HepG2 (cell line): Measurements from ENCODE around the gene ZNF446.

Experiments used
- CBX1 ChIP-seq: IDR thresholded peaks from one replicate; pipeline ENCODE4 v1.6.1; 2016; ENCODE audit warnings: antibody characterized with exemption, low read depth
- KLF11 ChIP-seq: IDR thresholded peaks from 2 replicates; pipeline ENCODE4 v1.6.1; 2016; ENCODE audit warnings: missing compliant biosample characterization
- PITX1 ChIP-seq: sonication (generic); formaldehyde crosslinking; IDR thresholded peaks from 2 replicates; pipeline ENCODE4 v1.5.1; 2020; ENCODE audit warnings: mild to moderate bottlenecking, missing genetic modification reagents
- POLR2A ChIP-seq, 2 experiments: IDR thresholded peaks; 2 replicates each; pipeline ENCODE4 v1.6.1; 2011; ENCODE audit warnings: low read depth in 2 of 2, low read length in 2 of 2, mild to moderate bottlenecking in 1 of 2, moderate library complexity in 1 of 2; ENCODE audit not compliant: insufficient read depth in 1 of 2
- ZMYM2 ChIP-seq: sonication (generic); formaldehyde crosslinking; IDR thresholded peaks from 2 replicates; pipeline ENCODE4 v1.8.0; 2022; ENCODE audit warnings: mild to moderate bottlenecking, missing genetic modification reagents
- ZNF274 ChIP-seq: sonication (generic); formaldehyde crosslinking; IDR thresholded peaks from 2 replicates; pipeline ENCODE4 v1.5.1; 2020; ENCODE audit warnings: mild to moderate bottlenecking, missing genetic modification reagents
- ZNF331 ChIP-seq: sonication (generic); formaldehyde crosslinking; IDR thresholded peaks from 2 replicates; pipeline ENCODE4 v1.4.0; 2020; ENCODE audit warnings: missing genetic modification reagents
- ZSCAN31 ChIP-seq: sonication (generic); formaldehyde crosslinking; IDR thresholded peaks from 2 replicates; pipeline ENCODE4 v1.5.0; 2020; ENCODE audit warnings: low read depth, mild to moderate bottlenecking, missing genetic modification reagents
- TF ChIP-seq, protein P1 (sequence below): sonication (generic); formaldehyde crosslinking; IDR thresholded peaks from 2 replicates; pipeline ENCODE4 v1.5.0; 2020; ENCODE audit warnings: mild to moderate bottlenecking, missing genetic modification reagents, moderate library complexity
- TF ChIP-seq, protein P2 (sequence below): sonication (generic); formaldehyde crosslinking; IDR thresholded peaks from 2 replicates; pipeline ENCODE4 v1.4.0; 2020; ENCODE audit warnings: missing genetic modification reagents, borderline replicate concordance
- TF ChIP-seq, protein P3 (sequence below): sonication (generic); formaldehyde crosslinking; IDR thresholded peaks from 2 replicates; pipeline ENCODE4 v1.4.0; 2020; ENCODE audit warnings: missing genetic modification reagents
- TF ChIP-seq, protein P4 (sequence below): IDR thresholded peaks from 2 replicates; pipeline ENCODE4 v1.6.1; 2016; ENCODE audit warnings: low read depth, control low read depth

DNA sequence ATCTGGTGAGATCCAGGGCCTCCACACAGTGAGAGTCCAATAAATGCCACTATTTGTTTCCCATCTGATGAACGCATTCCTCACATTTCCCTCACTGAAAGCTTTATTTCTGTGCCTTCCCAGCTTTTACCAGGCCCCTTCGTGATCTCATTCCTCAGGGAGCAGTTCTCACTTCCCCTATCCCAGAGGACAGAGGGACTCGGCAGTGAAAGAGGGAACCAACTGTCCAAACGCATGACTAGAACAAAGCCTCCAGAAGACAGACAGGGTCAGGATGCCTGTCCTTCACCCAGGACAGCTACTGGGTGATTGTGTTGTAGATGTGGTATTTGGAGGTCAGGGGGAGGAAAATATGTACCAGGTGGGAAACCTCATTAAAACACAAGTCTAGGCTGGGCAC is 45.5 kb downstream of the ZNF446 start:
- TF ChIP-seq ZMYM2 (CRISPR knock-in tag) (no peak), PITX1 (CRISPR knock-in tag) (no peak), ZNF331 (CRISPR knock-in tag) (no peak), ZSCAN31 (CRISPR knock-in tag) (no peak), POLR2A (IDR thresholded peaks at IDR 0.05; ENCODE audit: insufficient read depth in 1 of 2, low read depth in 2 of 2, low read length in 2 of 2) (no peak), CBX1 (no peak), ZNF274 (no peak), KLF11 (no peak)
- TF ChIP-seq, protein P1, sequence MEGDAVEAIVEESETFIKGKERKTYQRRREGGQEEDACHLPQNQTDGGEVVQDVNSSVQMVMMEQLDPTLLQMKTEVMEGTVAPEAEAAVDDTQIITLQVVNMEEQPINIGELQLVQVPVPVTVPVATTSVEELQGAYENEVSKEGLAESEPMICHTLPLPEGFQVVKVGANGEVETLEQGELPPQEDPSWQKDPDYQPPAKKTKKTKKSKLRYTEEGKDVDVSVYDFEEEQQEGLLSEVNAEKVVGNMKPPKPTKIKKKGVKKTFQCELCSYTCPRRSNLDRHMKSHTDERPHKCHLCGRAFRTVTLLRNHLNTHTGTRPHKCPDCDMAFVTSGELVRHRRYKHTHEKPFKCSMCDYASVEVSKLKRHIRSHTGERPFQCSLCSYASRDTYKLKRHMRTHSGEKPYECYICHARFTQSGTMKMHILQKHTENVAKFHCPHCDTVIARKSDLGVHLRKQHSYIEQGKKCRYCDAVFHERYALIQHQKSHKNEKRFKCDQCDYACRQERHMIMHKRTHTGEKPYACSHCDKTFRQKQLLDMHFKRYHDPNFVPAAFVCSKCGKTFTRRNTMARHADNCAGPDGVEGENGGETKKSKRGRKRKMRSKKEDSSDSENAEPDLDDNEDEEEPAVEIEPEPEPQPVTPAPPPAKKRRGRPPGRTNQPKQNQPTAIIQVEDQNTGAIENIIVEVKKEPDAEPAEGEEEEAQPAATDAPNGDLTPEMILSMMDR, result no peak
- TF ChIP-seq, protein P2, sequence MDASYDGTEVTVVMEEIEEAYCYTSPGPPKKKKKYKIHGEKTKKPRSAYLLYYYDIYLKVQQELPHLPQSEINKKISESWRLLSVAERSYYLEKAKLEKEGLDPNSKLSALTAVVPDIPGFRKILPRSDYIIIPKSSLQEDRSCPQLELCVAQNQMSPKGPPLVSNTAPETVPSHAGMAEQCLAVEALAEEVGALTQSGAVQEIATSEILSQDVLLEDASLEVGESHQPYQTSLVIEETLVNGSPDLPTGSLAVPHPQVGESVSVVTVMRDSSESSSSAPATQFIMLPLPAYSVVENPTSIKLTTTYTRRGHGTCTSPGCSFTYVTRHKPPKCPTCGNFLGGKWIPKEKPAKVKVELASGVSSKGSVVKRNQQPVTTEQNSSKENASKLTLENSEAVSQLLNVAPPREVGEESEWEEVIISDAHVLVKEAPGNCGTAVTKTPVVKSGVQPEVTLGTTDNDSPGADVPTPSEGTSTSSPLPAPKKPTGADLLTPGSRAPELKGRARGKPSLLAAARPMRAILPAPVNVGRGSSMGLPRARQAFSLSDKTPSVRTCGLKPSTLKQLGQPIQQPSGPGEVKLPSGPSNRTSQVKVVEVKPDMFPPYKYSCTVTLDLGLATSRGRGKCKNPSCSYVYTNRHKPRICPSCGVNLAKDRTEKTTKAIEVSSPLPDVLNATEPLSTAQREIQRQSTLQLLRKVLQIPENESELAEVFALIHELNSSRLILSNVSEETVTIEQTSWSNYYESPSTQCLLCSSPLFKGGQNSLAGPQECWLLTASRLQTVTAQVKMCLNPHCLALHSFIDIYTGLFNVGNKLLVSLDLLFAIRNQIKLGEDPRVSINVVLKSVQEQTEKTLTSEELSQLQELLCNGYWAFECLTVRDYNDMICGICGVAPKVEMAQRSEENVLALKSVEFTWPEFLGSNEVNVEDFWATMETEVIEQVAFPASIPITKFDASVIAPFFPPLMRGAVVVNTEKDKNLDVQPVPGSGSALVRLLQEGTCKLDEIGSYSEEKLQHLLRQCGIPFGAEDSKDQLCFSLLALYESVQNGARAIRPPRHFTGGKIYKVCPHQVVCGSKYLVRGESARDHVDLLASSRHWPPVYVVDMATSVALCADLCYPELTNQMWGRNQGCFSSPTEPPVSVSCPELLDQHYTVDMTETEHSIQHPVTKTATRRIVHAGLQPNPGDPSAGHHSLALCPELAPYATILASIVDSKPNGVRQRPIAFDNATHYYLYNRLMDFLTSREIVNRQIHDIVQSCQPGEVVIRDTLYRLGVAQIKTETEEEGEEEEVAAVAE, result no peak
- TF ChIP-seq, protein P3, sequence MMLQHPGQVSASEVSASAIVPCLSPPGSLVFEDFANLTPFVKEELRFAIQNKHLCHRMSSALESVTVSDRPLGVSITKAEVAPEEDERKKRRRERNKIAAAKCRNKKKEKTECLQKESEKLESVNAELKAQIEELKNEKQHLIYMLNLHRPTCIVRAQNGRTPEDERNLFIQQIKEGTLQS (CRISPR knock-in tag), result no peak
- TF ChIP-seq, protein P4, sequence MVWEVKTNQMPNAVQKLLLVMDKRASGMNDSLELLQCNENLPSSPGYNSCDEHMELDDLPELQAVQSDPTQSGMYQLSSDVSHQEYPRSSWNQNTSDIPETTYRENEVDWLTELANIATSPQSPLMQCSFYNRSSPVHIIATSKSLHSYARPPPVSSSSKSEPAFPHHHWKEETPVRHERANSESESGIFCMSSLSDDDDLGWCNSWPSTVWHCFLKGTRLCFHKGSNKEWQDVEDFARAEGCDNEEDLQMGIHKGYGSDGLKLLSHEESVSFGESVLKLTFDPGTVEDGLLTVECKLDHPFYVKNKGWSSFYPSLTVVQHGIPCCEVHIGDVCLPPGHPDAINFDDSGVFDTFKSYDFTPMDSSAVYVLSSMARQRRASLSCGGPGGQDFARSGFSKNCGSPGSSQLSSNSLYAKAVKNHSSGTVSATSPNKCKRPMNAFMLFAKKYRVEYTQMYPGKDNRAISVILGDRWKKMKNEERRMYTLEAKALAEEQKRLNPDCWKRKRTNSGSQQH, result no peak
